PC-3 (cell line): ENCODE results near the gene DCANP1.

Experiments used
- EZH2 ChIP-seq: fragments of 300-600 bp; sonication (generic); IDR thresholded peaks from one replicate; pipeline ENCODE4 v1.6.1; 2017; ENCODE audit warnings: antibody characterized with exemption, mild to moderate bottlenecking, low read length; ENCODE audit not compliant: unreplicated experiment
- EZH2phosphoT487 ChIP-seq: fragments of 300-600 bp; sonication (generic); IDR thresholded peaks from 2 replicates; pipeline ENCODE4 v1.6.1; 2018; ENCODE audit warnings: mild to moderate bottlenecking, antibody characterized with exemption, low read length, borderline replicate concordance
- TF ChIP-seq, protein P1 (sequence below): fragments of 300-600 bp; sonication (generic); conservative IDR thresholded peaks from 2 replicates; pipeline ENCODE4 v1.5.1; 2017; ENCODE audit warnings: antibody characterized with exemption, low read depth, mild to moderate bottlenecking, low read length

DNA sequence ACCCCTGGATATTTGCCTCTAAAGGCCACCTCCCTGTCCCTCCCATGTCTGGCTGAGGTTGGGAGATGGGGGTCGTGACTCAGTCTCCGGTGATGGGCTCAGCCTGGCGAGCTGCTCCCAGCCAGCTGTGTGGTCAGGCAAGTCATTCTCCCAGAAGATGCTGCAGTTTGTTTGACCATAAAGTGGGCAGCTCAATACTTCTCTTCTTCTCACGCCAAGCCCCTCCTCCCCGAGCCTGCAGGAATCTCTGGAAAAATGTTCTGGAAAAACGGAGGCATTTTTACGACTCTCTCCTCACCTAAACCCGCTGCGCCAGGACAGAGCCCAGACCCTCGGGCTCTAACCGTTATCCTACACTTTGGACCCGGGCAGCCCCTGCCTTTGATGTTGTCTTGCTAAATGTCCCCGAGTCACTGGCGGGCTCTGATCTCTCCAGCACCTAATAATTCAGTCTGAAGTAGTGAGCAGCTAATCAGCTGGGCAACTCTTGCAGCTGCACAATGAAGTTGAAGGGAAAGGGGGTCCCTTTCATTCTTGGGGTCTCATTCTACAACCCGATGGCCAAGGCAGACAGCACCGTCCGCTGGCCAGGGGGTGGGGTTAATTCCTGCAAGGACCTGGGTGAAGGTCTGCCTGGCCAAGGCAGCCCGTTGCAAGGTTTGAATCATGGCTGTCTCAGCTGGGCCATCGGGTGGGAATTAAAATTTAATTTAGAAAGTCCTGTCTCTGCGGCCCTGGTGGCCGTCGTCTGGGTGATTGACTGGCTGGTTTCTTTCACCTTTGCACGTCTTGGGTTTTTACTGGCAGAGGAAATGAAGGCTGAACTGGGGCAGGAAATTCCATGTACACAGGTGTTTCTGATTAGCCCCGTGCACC lies 12.3 kb downstream of the DCANP1 start:
- TF ChIP-seq, protein P1, sequence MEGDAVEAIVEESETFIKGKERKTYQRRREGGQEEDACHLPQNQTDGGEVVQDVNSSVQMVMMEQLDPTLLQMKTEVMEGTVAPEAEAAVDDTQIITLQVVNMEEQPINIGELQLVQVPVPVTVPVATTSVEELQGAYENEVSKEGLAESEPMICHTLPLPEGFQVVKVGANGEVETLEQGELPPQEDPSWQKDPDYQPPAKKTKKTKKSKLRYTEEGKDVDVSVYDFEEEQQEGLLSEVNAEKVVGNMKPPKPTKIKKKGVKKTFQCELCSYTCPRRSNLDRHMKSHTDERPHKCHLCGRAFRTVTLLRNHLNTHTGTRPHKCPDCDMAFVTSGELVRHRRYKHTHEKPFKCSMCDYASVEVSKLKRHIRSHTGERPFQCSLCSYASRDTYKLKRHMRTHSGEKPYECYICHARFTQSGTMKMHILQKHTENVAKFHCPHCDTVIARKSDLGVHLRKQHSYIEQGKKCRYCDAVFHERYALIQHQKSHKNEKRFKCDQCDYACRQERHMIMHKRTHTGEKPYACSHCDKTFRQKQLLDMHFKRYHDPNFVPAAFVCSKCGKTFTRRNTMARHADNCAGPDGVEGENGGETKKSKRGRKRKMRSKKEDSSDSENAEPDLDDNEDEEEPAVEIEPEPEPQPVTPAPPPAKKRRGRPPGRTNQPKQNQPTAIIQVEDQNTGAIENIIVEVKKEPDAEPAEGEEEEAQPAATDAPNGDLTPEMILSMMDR, result no peak
- TF ChIP-seq EZH2, result no peak
- TF ChIP-seq EZH2phosphoT487, result no peak
